Measurements from ENCODE around the gene LOXL3.

DNA sequence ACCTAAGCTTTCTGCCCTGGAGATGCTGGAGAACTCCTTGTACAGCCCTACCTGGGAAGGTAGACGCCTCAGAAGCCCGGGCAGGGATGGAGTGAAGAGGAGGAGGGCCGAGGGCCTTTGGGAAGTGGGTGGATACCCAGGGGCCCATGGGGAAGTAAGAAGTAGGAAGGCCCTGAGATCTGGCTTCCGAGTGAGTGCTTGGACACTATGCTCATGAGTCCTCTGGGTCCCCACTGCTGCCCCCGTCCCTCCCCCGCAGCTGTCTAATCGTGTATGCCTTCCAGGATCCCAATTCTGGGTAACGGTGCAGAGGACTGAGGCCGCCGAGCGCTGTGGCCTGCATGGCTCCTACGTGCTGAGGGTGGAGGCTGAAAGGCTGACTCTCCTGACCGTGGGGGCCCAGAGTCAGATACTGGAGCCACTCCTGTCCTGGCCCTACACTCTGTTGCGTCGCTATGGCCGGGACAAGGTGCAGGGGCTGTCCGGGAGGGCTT is 1.9 kb upstream of the LOXL3 start:
- TF ChIP-seq, protein P1, sequence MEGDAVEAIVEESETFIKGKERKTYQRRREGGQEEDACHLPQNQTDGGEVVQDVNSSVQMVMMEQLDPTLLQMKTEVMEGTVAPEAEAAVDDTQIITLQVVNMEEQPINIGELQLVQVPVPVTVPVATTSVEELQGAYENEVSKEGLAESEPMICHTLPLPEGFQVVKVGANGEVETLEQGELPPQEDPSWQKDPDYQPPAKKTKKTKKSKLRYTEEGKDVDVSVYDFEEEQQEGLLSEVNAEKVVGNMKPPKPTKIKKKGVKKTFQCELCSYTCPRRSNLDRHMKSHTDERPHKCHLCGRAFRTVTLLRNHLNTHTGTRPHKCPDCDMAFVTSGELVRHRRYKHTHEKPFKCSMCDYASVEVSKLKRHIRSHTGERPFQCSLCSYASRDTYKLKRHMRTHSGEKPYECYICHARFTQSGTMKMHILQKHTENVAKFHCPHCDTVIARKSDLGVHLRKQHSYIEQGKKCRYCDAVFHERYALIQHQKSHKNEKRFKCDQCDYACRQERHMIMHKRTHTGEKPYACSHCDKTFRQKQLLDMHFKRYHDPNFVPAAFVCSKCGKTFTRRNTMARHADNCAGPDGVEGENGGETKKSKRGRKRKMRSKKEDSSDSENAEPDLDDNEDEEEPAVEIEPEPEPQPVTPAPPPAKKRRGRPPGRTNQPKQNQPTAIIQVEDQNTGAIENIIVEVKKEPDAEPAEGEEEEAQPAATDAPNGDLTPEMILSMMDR (IDR thresholded peaks at IDR 0.05; ENCODE audit: control extremely low read depth in 1 of 3, insufficient read depth in 1 of 3, low read depth in 1 of 3, low read length in 3 of 3): no peak
- TF ChIP-seq CEBPB (IDR thresholded peaks at IDR 0.05; ENCODE audit: low read depth, low read length) (no peak), EP300 (IDR thresholded peaks at IDR 0.05; ENCODE audit: borderline replicate concordance in 1 of 2, low read depth in 2 of 2, low read length in 2 of 2) (no peak)
